Glomerular endothelial cell (primary cell): ENCODE measurements around the gene TRAM2. TPM values are rescaled to one million over a fixed set of nuclear protein-coding genes. Genes with fewer than 3 reads are reported as not detected.
"Not testable (repeated sequence)": the region's sequence is repeated elsewhere in the genome, so short reads cannot be mapped to it uniquely, and the experiment has no call there.

ENCODE experiments used
- DNase-seq: peaks from one replicate; pipeline ENCODE4 v3.0.0-alpha.2; 2011; ENCODE audit warnings: low read depth, low spot score; ENCODE audit errors: extremely low read depth
- total RNA-seq: library from RNA; depleted of rRNA; stranded (reverse); fragments of >200 nt; gene quantifications from 2 replicates; pipeline ENCODE4 v1.2.3, GENCODE V29; 2015

The TRAM2 gene
- total RNA-seq, 1 donor from 2014 or later: 99.0 TPM

DNA sequence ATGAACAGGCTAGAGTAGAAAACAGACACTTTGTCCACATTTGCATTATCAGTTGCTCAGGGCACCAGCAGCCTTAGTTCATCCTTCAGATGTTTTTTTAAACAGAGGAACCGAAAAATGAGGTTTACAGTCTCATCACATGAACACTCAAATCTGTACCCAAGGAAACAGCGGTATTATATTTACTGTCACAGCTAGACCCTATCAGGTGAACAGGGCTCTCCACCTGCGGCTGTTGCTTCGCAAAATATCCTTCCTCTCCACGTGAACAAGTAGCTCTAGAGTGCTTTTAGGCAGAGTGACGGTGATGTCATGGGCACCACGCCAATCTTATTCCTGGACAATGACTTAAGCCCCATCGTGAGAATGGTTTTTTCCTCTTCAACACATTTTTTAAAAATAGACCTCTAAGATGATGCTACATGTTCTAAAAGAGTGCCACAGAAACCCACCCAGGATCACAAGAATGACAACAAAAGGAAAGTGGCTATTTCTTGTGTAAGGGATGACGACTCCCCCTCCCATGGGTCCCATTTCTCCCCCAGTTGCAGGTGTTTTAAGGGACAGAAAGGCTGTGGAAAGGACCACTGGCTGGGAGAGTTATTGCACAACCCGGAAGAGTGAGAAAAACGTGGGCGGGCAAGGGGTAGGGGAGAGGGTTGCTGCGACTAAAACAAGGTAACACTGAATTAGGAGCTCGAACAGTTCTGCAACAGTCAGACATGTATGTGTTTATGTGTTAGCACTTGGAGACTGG, 79.0 kb downstream of the TRAM2 start:
- no peak for DNase-seq

DNA sequence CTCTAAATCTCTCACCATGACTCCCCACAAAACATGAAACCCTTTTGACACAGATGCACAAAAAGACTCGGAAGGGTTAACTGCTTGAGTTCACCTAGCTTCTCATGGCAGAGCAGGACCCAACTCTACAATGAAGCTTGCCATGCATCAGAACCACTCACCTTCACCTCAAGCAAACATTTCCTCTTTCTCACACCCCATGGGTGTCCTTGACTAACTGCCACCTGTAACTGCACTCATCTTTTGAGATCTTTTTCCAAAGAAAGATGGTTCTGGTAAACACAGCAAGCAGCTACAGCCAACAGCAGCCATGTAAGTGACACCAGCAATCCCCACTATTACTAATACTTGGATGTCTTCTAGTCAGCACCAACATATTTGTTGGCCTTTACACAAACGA, 80.2 kb downstream of the TRAM2 start:
- no peak for DNase-seq

DNA sequence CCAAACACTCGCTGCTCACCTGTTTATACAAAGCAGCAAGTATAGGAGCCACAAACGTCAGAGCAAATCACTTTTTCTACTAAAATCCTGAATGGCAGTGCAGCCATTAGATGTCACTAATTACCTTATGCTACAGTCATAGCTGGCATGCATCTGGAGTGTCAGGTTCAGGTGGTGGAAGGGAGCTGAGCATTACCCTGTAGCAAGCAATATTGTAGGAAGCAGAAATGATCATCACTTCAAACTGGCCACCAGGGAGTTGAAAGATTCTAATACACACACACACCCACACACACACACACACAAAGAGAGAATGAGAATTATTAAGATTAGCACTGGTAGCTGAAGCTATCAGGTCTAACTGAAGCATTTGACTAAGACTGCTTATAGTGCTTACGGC, 80.9 kb downstream of the TRAM2 start:
- DNase-seq: no peak

DNA sequence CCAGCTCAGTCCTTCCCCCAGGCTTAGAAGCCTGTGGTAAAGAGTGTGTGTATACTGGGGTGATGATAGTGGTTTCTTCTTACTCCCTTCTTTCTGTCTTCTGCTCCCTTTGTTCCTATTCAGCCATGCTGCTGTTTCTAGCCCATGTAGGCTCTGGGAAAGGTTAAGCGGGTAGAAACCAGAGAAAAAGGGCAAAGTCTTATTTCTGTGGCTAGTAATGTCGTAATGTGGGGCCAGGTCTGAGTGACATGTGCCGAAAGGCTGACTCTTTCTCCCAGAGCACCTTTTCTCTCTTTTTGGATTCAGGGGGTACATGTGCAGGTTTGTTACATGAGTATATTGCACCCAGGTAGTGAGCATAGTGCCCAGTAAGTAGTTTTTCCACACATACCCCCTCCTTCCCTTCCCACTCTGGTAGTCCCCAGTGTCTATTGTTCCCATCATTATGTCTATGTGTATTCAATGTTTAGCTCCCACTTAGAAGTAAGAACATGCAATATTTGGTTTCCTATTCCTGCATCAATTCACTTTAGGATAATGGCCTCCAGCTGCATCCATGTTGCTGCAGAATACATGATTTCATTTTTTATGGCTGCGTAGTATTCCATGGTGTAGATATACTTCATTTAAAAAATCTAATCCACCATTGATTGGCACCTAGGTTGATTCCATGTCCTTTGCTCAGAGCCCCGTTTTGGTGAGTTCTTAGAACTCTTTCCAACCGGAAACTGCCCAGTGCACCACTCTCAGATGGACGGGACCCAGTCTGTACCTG, 82.4 kb downstream of the TRAM2 start:
- DNase-seq: no peak

DNA sequence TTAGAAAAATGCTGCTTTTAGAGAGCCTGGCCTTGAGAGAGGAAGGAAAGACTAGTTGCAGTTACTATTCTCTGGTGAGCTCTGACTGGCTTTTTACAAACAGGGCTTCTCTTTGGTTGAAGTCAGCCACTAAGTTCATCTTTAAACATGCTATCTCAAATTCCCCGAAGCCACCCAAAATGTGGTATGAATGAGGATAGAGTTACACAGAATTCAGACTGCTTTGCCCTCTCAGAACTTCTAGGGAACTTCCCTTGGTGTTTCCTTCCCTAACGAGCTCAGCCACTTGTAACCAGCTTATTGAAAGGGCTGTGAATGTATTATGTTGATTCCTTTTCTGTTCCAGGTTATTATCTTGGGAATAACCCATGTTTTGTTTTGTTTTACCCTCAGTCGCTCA, 83.2 kb downstream of the TRAM2 start:
- DNase-seq: no peak

DNA sequence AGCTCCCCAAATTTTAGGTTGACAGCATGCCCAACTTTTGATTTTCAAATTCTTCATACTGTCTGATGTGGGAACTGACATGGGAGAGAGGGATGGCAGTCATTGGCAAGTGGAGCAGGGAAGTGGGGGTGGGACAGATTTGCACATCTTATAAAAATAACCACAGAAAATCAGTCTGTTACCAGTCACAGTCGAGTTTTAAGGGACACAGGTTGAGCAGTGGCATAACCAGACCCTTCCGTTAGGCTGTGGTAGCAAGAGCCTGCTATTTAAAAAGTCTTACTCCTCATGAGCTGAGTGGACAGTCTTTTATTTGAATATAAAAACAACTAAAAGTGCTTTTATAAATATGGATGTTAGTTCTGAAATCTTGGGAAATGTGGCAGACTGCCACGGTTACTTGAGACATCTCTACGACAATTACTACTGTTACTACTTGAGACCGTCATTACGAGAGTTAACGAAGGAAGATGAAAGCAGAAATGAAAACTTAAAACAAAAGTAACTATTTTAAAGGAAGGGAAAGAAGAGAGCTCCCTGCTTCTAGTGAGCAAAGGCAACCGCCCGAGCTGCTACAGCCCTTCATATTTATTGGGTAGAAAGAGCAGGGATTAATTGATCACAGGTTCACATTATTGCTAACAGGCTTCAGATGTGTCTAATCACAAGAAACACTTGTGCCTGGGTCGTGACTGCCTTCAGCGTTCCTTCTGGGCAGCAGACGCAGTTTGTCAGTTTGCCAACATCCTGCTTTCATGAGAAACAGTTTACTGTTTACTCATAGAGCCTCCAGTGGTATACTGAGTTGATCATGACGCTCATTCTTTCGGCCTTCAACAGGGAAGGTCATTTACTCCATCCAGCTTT, 85.4 kb downstream of the TRAM2 start:
- DNase-seq: no peak

DNA sequence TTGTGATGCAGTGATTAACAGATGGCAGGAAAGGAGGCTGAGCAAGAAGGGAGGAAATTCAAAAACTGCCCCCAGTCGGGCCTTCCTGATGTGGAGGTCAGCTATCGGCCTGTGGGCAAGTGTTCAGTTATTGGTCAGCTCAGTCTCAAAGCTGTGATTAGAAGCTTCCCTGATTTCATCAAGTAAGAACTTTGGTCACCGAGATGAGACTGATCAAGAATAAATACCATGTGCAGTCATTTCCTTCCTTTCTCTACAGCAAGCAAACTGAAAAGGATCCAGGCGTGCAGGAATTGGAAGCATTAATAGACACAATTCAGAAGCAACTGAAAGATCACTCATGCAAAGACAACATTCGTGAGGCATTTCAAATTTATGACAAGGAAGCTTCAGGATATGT, 87.0 kb downstream of the TRAM2 start:
- no peak for DNase-seq

DNA sequence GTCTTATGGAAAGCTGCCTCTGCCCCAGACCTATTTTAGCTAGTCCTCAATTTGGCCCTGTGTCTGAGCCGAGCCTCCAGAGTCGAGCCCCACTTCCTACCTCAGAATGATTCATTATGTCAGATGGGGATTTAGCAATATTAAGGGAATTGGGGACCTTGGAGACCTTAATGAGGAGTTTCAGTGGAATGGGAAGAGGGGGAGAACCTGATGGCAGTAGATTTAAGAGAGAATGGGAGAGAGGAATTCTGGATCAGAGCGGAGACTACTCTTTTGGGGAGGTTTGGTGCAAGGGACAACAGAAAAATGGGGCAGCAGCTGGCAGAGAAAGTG, 93.2 kb downstream of the TRAM2 start:
- no peak for DNase-seq

DNA sequence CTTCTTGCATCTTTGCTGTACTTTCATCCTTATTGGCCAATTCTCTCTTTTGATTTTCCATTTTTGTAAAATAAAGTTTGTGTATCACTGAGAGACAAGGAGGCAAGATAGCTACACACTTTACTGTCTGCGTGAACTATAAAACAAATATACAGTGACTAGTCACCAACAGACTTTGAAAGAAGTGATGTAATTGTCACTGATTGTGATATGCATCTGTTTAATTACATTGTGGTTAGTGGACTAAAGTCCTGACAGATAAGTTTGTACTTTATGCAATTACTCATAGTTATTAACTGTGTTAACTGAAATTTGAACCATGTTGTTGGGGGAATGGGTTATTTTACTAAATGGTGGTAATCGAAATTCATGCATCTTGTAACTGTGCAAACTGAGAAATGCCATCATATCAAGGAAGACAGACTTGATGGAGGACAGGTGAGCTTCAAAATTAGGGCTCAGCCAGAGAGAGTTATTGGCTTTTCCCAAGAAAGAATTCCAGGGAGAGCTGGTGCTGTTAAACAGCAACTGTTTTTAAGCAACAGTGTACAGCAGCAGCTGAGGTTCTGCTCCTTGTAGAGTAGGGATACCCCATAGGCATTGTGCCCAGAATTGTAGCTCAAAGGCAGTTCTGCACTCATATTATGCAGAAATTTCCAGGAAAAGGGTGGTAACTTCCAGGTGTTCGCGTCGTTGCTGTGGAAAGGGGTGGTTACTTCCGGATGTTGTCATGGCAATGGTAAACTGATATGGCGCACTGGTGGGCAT, 93.8 kb downstream of the TRAM2 start:
- no peak for DNase-seq

DNA sequence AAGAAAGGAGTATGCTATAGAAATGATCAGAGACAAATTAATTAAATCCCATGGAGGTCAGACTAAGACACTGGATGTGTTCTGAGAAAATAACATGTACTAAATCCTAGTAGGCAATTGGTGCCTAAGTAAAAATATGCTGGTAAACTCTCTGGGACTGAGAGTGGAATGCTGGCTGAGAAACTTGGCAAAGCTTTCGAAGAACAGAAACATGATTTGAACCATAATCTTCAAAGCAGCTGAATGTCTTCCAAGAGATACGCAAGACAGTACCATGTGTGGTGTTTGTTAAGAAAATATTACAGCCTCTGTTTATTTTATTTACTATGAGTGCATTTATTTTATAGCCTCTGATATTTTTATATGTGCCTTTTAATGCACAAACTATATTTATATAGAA, 101.6 kb downstream of the TRAM2 start:
- DNase-seq: no peak

DNA sequence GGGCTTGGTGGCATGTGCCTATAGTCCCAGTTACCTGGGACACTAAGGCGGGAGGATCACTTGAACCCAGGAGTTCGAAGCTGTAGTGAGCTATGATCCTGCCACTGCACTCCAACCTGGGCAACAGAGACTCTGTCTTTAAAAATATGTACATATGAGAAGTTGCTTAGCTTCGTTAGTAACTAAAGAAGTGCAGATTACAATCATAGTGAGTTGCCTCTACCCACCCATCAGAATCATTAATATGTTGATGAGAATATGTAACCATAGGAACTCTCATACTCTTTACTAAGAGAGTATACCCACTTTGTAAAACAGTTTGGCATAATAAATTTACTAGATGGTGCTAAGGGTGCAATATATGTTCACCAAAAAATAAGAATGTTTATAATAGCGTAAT, 102.7 kb downstream of the TRAM2 start:
- no peak for DNase-seq

DNA sequence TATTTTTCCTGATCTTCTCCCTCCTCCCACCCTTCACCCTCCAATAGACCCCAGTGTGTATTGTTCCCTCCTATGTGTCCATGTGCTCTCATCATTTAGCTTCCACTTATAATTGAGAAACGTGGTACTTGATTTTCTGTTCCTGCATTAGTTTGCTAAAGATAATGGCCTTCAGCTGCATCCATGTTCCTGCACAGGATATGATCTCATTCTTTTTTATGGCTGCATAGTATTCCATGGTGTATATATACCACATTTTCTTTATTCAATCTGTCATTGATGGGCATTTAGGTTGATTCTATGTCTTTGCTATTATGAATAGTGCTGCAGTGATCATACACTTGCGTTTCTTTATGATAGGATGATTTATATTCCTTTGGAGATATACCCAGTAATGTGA, 115.7 kb downstream of the TRAM2 start:
- not testable (repeated sequence) for DNase-seq

DNA sequence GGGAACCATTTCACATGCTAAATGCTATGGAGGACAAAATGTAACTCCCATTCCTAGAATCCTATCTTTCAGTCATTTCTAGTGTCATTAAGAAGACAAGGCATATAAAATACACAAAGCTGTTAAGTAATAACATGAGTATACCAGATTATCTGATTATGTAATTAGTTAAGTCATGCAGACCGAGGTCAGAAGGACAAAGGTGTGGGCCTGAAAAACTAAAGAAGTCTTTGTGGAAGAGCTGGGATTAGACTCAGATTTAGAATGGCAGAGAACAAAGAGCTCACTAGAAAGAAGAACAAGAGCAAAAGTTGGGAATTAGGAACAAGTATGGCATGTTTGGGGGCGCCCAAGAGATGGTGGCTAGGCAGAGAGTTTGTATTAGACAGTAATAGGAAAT, 119.8 kb downstream of the TRAM2 start:
- DNase-seq: no peak

DNA sequence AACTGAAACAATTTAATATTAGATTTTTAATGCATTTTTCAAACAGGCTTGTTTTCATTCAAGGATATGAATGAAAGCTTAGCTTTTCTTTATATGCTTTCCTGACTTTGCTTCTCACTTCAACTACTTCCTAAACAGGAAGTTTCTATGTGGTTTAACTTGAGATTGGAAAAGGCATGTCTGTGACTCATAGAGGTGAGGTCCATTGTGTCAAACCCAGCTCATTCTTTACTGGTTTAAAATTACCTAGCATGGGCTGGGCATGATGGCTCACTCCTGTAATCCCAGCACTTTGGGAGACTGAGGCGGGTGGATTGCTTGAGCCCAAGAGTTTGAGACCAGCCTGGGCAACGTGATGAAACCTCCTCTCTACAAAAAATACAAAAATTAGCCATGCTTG, 122.3 kb downstream of the TRAM2 start:
- no peak for DNase-seq

Other genes starting within 250 kb of the TRAM2 start
- 13.8 and 14.9 TPM in 2 replicates for gene PAQR8, start 214.9 kb downstream of the TRAM2 start, total RNA-seq
- gene EFHC1, start 156.7 kb downstream of the TRAM2 start, total RNA-seq: 16.0 and 16.2 TPM in 2 replicates
- gene TMEM14A, start 94.1 kb upstream of the TRAM2 start, total RNA-seq: 26.3 and 30.1 TPM in 2 replicates
- gene GSTA2, start 186.4 kb upstream of the TRAM2 start, total RNA-seq: not detected in 2 replicates
- not detected in 2 replicates for gene GSTA1, start 226.8 kb upstream of the TRAM2 start, total RNA-seq